H9 (cell line): ENCODE data around the gene CHSY3. TPM values are rescaled to one million over a fixed set of nuclear protein-coding genes. Genes with fewer than 3 reads are reported as not detected.
A peak's percentile ranks its signal among the peaks of the same experiment; 100 is the strongest.

ENCODE experiments used
- DNase-seq: peaks from one replicate; pipeline ENCODE4 v3.0.0-alpha.2; 2017
- H2AFZ ChIP-seq: one replicate; pipeline ENCODE4 v1.6.1; 2013; ENCODE audit warnings: mild to moderate bottlenecking, low read length, control low read depth, moderate library complexity
- H2AK5ac ChIP-seq: 2 replicates; pipeline ENCODE4 v1.6.1; 2013; ENCODE audit warnings: low read length, control low read depth, mixed read lengths; ENCODE audit not compliant: insufficient read length
- H2BK120ac ChIP-seq: one replicate; pipeline ENCODE4 v1.6.1; 2013; ENCODE audit warnings: low read depth, mild to moderate bottlenecking, low read length, control low read depth, inconsistent platforms; ENCODE audit not compliant: poor library complexity, severe bottlenecking
- H2BK12ac ChIP-seq: 2 replicates; pipeline ENCODE4 v1.6.1; 2013; ENCODE audit warnings: low read length, control low read depth, mixed read lengths, low read depth; ENCODE audit not compliant: insufficient read length
- H2BK15ac ChIP-seq: 2 replicates; pipeline ENCODE4 v1.6.1; 2013; ENCODE audit warnings: low read depth, low read length, control low read depth
- H2BK20ac ChIP-seq: one replicate; pipeline ENCODE4 v1.6.1; 2013; ENCODE audit warnings: low read depth, mild to moderate bottlenecking, low read length, control low read depth, inconsistent platforms; ENCODE audit not compliant: poor library complexity, severe bottlenecking
- H2BK5ac ChIP-seq: 2 replicates; pipeline ENCODE4 v1.6.1; 2013; ENCODE audit warnings: low read length, control low read depth, mixed read lengths; ENCODE audit not compliant: insufficient read length
- H3K14ac ChIP-seq: 2 replicates; pipeline ENCODE4 v1.6.1; 2013; ENCODE audit warnings: low read length, control low read depth; ENCODE audit not compliant: insufficient read depth
- H3K18ac ChIP-seq: 2 replicates; pipeline ENCODE4 v1.6.1; 2013; ENCODE audit warnings: low read depth, mild to moderate bottlenecking, mixed read lengths, low read length, control low read depth; ENCODE audit not compliant: insufficient read length
- H3K23ac ChIP-seq: 2 replicates; pipeline ENCODE4 v1.6.1; 2013; ENCODE audit warnings: low read length, control low read depth, mixed read lengths, low read depth; ENCODE audit not compliant: insufficient read length
- H3K23me2 ChIP-seq: 2 replicates; pipeline ENCODE4 v1.6.1; 2013; ENCODE audit warnings: low read depth, mild to moderate bottlenecking, mixed read lengths, low read length, control low read depth; ENCODE audit not compliant: insufficient read length, poor library complexity, severe bottlenecking
- H3K27ac ChIP-seq: 2 replicates; pipeline ENCODE4 v1.5.1; 2013; ENCODE audit warnings: low read length, control low read depth, mixed read lengths, low read depth; ENCODE audit not compliant: insufficient read length
- H3K27me3 ChIP-seq: 2 replicates; pipeline ENCODE4 v1.6.1; 2013; ENCODE audit warnings: low read length, control low read depth, inconsistent platforms; ENCODE audit not compliant: insufficient read depth
- H3K4ac ChIP-seq: 2 replicates; pipeline ENCODE4 v1.6.1; 2013; ENCODE audit warnings: low read depth, mild to moderate bottlenecking, control low read depth, inconsistent platforms, low read length, moderate library complexity
- H3K4me1 ChIP-seq: 2 replicates; pipeline ENCODE4 v1.6.1; 2013; ENCODE audit warnings: low read length, control low read depth, inconsistent platforms; ENCODE audit not compliant: insufficient read depth
- H3K4me2 ChIP-seq: 2 replicates; pipeline ENCODE4 v1.6.1; 2013; ENCODE audit warnings: low read length, control low read depth, mixed read lengths; ENCODE audit not compliant: insufficient read length, insufficient read depth
- H3K56ac ChIP-seq: 2 replicates; pipeline ENCODE4 v1.6.1; 2013; ENCODE audit warnings: low read depth, mild to moderate bottlenecking, mixed read lengths, low read length, control low read depth; ENCODE audit not compliant: insufficient read length
- H3K79me1 ChIP-seq: 2 replicates; pipeline ENCODE4 v1.6.1; 2013; ENCODE audit warnings: low read depth, mild to moderate bottlenecking, moderate library complexity, low read length, control low read depth, inconsistent platforms; ENCODE audit not compliant: insufficient read depth, poor library complexity, severe bottlenecking
- H3K79me2 ChIP-seq: 2 replicates; pipeline ENCODE4 v1.6.1; 2013; ENCODE audit warnings: low read length, control low read depth, inconsistent platforms; ENCODE audit not compliant: insufficient read depth
- H3K9ac ChIP-seq: 2 replicates; pipeline ENCODE4 v1.6.1; 2013; ENCODE audit warnings: low read length, control low read depth, mixed read lengths; ENCODE audit not compliant: insufficient read length; ENCODE audit errors: extremely low read depth
- H3K9me3 ChIP-seq: one replicate; pipeline ENCODE4 v1.6.1; 2013; ENCODE audit warnings: low read depth, low read length, inconsistent platforms; ENCODE audit not compliant: control insufficient read depth
- H3T11ph ChIP-seq: one replicate; pipeline ENCODE4 v1.6.1; 2013; ENCODE audit warnings: mild to moderate bottlenecking, low read length, control low read depth, inconsistent platforms
- H4K20me1 ChIP-seq: one replicate; pipeline ENCODE4 v1.6.1; 2013; ENCODE audit not compliant: control insufficient read depth, insufficient read length, insufficient read depth
- H4K5ac ChIP-seq: 2 replicates; pipeline ENCODE4 v1.6.1; 2013; ENCODE audit warnings: low read depth, mild to moderate bottlenecking, mixed read lengths, low read length, control low read depth; ENCODE audit not compliant: insufficient read length
- H4K8ac ChIP-seq: replicated peaks from 2 replicates; pipeline ENCODE4 v1.6.1; 2013; ENCODE audit warnings: low read length, control low read depth, mixed read lengths, low read depth; ENCODE audit not compliant: insufficient read length
- H4K91ac ChIP-seq: 2 replicates; pipeline ENCODE4 v1.6.1; 2013; ENCODE audit warnings: low read depth, mild to moderate bottlenecking, moderate library complexity, mixed read lengths, low read length, control low read depth; ENCODE audit not compliant: insufficient read length
- H3K27ac Mint-ChIP-seq, 3 experiments: 2 replicates in 2 of 3; 3 replicates in 1 of 3; pipeline ENCODE4 v1.8.0; 2020 to 2021; ENCODE audit warnings: mixed read lengths in 3 of 3, mild to moderate bottlenecking in 1 of 3, moderate library complexity in 1 of 3
- H3K27me3 Mint-ChIP-seq: 2 replicates; pipeline ENCODE4 v1.8.0; 2021; ENCODE audit warnings: low read depth, mild to moderate bottlenecking, moderate library complexity, mixed read lengths
- H3K36me3 Mint-ChIP-seq, 3 experiments: 2 replicates in 2 of 3; 3 replicates in 1 of 3; pipeline ENCODE4 v1.8.0; 2020 to 2021; ENCODE audit warnings: low read depth in 3 of 3, mixed read lengths in 3 of 3; ENCODE audit not compliant: insufficient read depth in 1 of 3
- H3K4me1 Mint-ChIP-seq, 2 experiments: 2 replicates each; pipeline ENCODE4 v1.8.0; 2020; ENCODE audit warnings: mixed read lengths in 2 of 2
- H3K4me3 Mint-ChIP-seq, 2 experiments: 2 replicates in 1 of 2; 3 replicates in 1 of 2; pipeline ENCODE4 v1.8.0; 2020 to 2021; ENCODE audit warnings: mild to moderate bottlenecking in 2 of 2, mixed read lengths in 2 of 2, moderate library complexity in 1 of 2
- H3K9me3 Mint-ChIP-seq, 2 experiments: 2 replicates in 1 of 2; 3 replicates in 1 of 2; pipeline ENCODE4 v1.8.0; 2020; ENCODE audit warnings: mild to moderate bottlenecking in 2 of 2, mixed read lengths in 2 of 2, moderate library complexity in 1 of 2
- CTCF ChIP-seq: fragments of 200-600 bp; sonication (generic); conservative IDR thresholded peaks from 3 replicates; pipeline ENCODE4 v1.8.0; 2021; ENCODE audit warnings: antibody characterized with exemption, mild to moderate bottlenecking
- WGBS: extraction: QIAGEN DNeasy Blood & Tissue Kit; methylation state at CpG from one replicate; pipeline ENCODE4 v1.1.7; 2013; ENCODE audit warnings: missing lambda C conversion rate, low lambda C conversion rate, mixed read lengths; ENCODE audit not compliant: insufficient read length; ENCODE audit errors: extremely low coverage; 5-methylcytosine and 5-hydroxymethylcytosine counted together
- total RNA-seq: library from RNA; stranded (reverse); gene quantifications from 2 replicates; pipeline ENCODE4 v1.2.1, GENCODE V29; 2021

CHSY3 gene
- total RNA-seq, 1 experiment from 2014 or later = 0.37 TPM

- H4K5ac ChIP-seq = no peak overlapping the region
- Mint-ChIP-seq H3K4me3 (peak overlapping the region in 1 of 2 experiments; percentile 31; a peak in 1 of 5 replicates), H3K36me3 (no peaks in the 10 kb centered on the region; a peak in 1 of 7 replicates), H3K9me3 (no peaks in the 10 kb centered on the region; a peak in 1 of 5 replicates), H3K27ac (no peak overlapping the region), H3K27me3 (peaks cover 45% of the 10 kb centered on the region), H3K4me1 (peaks cover 16 to 22% of the 10 kb centered on the region in 2 experiments)
- H3K56ac ChIP-seq = no peak overlapping the region
- H3K4ac ChIP-seq = no peak overlapping the region
- no peak overlapping the region for H3K18ac ChIP-seq
- no peak overlapping the region for H2BK15ac ChIP-seq
- no peak for DNase-seq
- H2AK5ac ChIP-seq = no peak overlapping the region
- no peak overlapping the region for H4K8ac ChIP-seq
- H2BK20ac ChIP-seq = no peak overlapping the region
- no peak overlapping the region for H2BK5ac ChIP-seq
- H3K14ac ChIP-seq = no peak overlapping the region
- H3K23me2 ChIP-seq = peaks cover 21% of the 10 kb centered on the region
- H3K23ac ChIP-seq = no peak overlapping the region
- H3K27ac ChIP-seq = no peak overlapping the region
- H3T11ph ChIP-seq = no peak overlapping the region
- H3K9ac ChIP-seq = no peak overlapping the region
- no peaks in the 10 kb centered on the region for H4K20me1 ChIP-seq
- TF ChIP-seq CTCF = no peak
- H3K27me3 ChIP-seq = peaks cover 13% of the 10 kb centered on the region; the same call in 1 of the 2 replicates
- no peak overlapping the region for H4K91ac ChIP-seq
- no peak overlapping the region for H2AFZ ChIP-seq
- H3K4me1 ChIP-seq = no peaks in the 10 kb centered on the region
- no peak overlapping the region for H2BK12ac ChIP-seq
- no peak overlapping the region for H2BK120ac ChIP-seq
- WGBS = no CpG with 5 or more reads among the region's 6 CpGs
- no peaks in the 10 kb centered on the region for H3K9me3 ChIP-seq
- no peak overlapping the region for H3K4me2 ChIP-seq
- H3K79me2 ChIP-seq = no peaks in the 10 kb centered on the region
- H3K79me1 ChIP-seq = no peaks in the 10 kb centered on the region
Observed at GRCh38 chr5:129902816-129903215, 1.4 kb upstream of the CHSY3 start.
